Activated T-cell treated with anti-CD3 and anti-CD28 coated beads for 1 hour (primary cell): ENCODE results near the gene CADPS.

ENCODE experiments used
- DNase-seq: peaks from one replicate; pipeline ENCODE4 v3.0.0-alpha.2; 2020; ENCODE audit warnings: low read depth

CADPS gene

GRCh38 chr3:62372621-62373041, 502.6 kb downstream of the CADPS start:
- no peak for DNase-seq

- DNase-seq, result no peak
Observed at GRCh38 chr3:62371720-62372591, 503.3 kb downstream of the CADPS start.

GRCh38 chr3:62370858-62371719, 504.1 kb downstream of the CADPS start:
- DNase-seq, result no peak

- no peak for DNase-seq
Observed at GRCh38 chr3:62370112-62370857, 504.9 kb downstream of the CADPS start.

GRCh38 chr3:62369476-62369743, 505.8 kb downstream of the CADPS start:
- no peak for DNase-seq

- DNase-seq, result no peak
Observed at GRCh38 chr3:62368705-62369475, 506.3 kb downstream of the CADPS start.

- no peak for DNase-seq
Observed at GRCh38 chr3:62368290-62368704, 506.9 kb downstream of the CADPS start.

- no peak for DNase-seq
Observed at GRCh38 chr3:62367763-62368195, 507.4 kb downstream of the CADPS start.

- DNase-seq, result no peak
Observed at GRCh38 chr3:62366126-62366484, 509.1 kb downstream of the CADPS start.

- no peak for DNase-seq
Observed at GRCh38 chr3:62365391-62366125, 509.7 kb downstream of the CADPS start.

GRCh38 chr3:62364191-62364590, 511.0 kb downstream of the CADPS start:
- DNase-seq, result no peak

- no peak for DNase-seq
Observed at GRCh38 chr3:62363275-62363674, 511.9 kb downstream of the CADPS start.

GRCh38 chr3:62361824-62362223, 513.4 kb downstream of the CADPS start:
- no peak for DNase-seq

GRCh38 chr3:62361261-62361660, 514.0 kb downstream of the CADPS start:
- DNase-seq, result no peak

GRCh38 chr3:62359531-62359930, 515.7 kb downstream of the CADPS start:
- DNase-seq, result no peak

- no peak for DNase-seq
Observed at GRCh38 chr3:62356356-62356755, 518.9 kb downstream of the CADPS start.

GRCh38 chr3:62355703-62356102, 519.5 kb downstream of the CADPS start:
- DNase-seq, result no peak
